Right renal pelvis (tissue), 4 donors: ENCODE data around the gene SUPT5H. TPM values are rescaled to one million over a fixed set of nuclear protein-coding genes. Genes with fewer than 3 reads are reported as not detected.

Experiments
- DNase-seq, 4 donors: peaks; one replicate each; pipeline ENCODE4 v3.0.0-alpha.2; 2013; ENCODE audit warnings: low read depth in 4 of 4, low spot score in 3 of 4, missing footprints in 1 of 4
- polyA plus RNA-seq, 4 donors: library from polyadenylated mRNA; unstranded; fragments of 120-200 nt; gene quantifications; one replicate each; pipeline ENCODE4 v1.2.1, GENCODE V29; 2013; ENCODE audit not compliant: insufficient read length in 4 of 4

SUPT5H gene
- polyA plus RNA-seq, 4 donors, result 124 to 139 (median 138) TPM

DNA sequence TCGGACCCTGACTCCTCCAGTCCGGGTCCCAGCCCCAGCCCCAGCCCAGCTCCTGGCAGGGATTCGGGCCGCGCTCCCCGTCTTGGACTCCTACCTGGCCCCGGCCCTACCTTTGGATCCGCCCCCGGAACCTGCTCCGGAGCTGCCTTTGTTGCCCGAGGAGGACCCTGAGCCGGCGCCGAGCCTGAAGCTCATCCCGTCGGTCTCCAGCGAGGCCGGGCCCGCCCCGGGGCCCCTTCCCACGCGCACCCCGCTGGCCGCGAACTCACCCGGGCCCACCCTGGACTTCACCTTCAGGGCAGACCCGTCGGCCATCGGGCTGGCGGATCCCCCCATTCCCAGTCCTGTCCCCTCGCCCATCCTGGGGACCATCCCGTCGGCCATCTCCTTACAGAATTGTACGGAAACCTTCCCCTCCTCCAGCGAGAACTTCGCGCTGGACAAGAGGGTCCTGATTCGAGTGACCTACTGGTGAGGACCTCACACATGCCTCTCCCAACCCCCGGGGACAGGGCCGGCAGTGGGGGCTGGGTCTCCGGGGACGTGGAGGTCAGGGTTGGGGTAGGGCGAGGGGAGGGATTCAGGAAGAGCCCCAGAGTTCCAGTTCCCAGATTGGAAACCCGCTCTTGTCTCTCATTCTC lies 70.3 kb downstream of the SUPT5H start:
- DNase-seq, result no peak

DNA sequence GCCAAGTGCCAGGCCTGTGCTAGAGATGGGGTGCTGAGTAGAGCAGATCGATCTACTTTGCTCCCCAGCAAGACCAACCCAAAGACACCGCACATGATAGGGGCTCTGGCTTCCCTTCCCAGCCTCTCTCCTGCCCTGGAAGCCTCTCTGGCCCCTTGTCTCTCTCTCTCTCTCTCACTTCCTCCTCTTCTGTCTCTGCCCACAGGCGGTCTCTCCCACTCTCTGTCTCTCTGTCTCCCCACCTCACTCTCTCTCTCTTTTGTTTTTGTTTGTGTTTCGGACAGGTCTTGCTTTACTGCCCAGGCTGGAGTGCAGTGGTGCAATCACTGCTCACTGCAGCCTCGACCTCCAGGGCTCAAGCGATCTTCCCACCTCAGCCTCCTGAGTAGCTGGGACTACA lies 70.9 kb downstream of the SUPT5H start:
- DNase-seq, result no peak

- DNase-seq, result no peak
These were observed 72.0 kb downstream of the SUPT5H start for GRCh38 chr19:39517432-39517831.

DNA sequence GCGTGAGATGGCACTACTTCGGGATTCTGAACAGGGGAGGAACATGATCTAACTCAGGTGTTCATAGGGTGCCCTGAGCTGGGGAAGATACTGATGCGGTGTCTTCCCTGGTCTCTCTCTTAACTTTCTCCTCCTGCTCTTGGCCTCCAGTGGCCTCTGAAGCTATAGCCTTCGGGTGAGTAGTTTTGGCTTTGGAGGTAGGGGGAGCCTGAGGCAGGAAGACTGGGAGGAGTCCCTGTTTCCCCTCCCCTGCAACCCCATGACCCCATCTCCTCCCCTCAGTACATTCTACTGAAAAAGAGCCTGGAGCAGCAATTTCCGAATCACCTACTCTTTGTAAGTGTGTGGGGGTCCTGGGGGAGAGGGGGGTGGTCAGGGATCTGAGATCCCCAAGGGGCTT lies 73.1 kb downstream of the SUPT5H start:
- no peak for DNase-seq

- DNase-seq, result no peak
These were observed 73.6 kb downstream of the SUPT5H start for GRCh38 chr19:39518975-39519374.

GRCh38 chr19:39520541-39521484 lies 75.4 kb downstream of the SUPT5H start:
- DNase-seq, result no peak

DNA sequence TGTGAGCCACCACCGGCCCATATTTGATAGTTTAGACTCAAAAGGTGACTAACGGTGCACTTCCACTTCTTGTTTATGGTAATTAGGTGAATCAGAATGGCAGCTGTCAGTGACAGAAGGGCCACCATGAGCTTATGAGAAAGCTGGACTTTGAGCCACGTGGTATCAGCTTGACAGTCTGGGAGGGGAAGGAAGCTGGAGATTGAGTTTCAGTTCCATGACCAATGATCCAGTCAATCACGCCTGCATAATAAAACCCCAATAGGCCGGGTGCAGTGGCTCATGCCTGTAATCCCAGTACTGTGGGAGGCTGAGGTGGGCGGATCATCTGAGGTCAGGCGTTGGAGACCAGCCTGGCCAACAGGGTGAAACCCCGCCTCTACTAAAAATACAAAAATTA lies 79.1 kb downstream of the SUPT5H start:
- DNase-seq, result no peak

DNA sequence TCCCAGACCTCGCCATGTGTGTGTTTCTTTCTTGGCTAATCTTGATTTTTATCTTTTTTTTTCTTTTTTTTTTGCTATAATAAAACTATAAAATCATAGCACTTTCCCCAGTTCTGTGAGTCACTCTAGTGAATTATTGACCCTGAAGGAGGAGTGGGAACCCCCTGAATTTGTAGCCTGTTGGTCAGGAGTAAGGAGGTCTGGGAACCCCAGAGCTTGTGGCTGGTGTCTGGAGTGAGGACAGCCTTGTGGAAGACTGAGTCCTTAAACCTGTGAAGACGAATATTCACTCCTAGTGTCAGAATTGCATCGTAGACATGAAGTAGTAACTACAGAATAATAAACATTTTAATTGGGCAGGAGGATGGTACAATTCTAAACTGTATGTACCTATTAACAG lies 79.8 kb downstream of the SUPT5H start:
- no peak for DNase-seq

Other genes starting within 250 kb of the SUPT5H start
- 1 to 10 TPM in 3 of 4 donors, under 1 TPM in 1; 0.93 to 4.7 (median 1.6) TPM for gene NCCRP1, start 248.6 kb upstream of the SUPT5H start, polyA plus RNA-seq
- not detected for gene SYCN, start 241.3 kb upstream of the SUPT5H start, polyA plus RNA-seq
- gene IFNL3, start 200.6 kb upstream of the SUPT5H start, polyA plus RNA-seq, result under 1 TPM in 1 of 4 donors, not detected in 3; 0.10 TPM
- gene IFNL4, start 196.7 kb upstream of the SUPT5H start, polyA plus RNA-seq, result under 1 TPM in 2 of 4 donors, not detected in 2; 0.14 to 0.17 TPM
- not detected for gene IFNL2, start 177.2 kb upstream of the SUPT5H start, polyA plus RNA-seq
- not detected for gene IFNL1, start 149.2 kb upstream of the SUPT5H start, polyA plus RNA-seq
- gene LRFN1, start 124.7 kb upstream of the SUPT5H start, polyA plus RNA-seq, result 1 to 10 TPM; 1.4 to 2.5 (median 1.7) TPM
- gene GMFG, start 109.5 kb upstream of the SUPT5H start, polyA plus RNA-seq, result 10 to 100 TPM; 24.6 to 29.2 (median 25.3) TPM
- gene SAMD4B, start 103.2 kb upstream of the SUPT5H start, polyA plus RNA-seq, result 100 to 1,000 TPM; 106 to 136 (median 107) TPM
- 10 to 100 TPM; 66.5 to 70.6 (median 68.6) TPM for gene PAF1, start 54.5 kb upstream of the SUPT5H start, polyA plus RNA-seq
- 10 to 100 TPM; 41.5 to 48.2 (median 43.1) TPM for gene MED29, start 54.2 kb upstream of the SUPT5H start, polyA plus RNA-seq
- gene ZFP36, start 38.7 kb upstream of the SUPT5H start, polyA plus RNA-seq, result 10 to 100 TPM; 20.3 to 59.1 (median 38.2) TPM
- gene PLEKHG2, start 32.9 kb upstream of the SUPT5H start, polyA plus RNA-seq, result 10 to 100 TPM; 62.9 to 89.6 (median 84.1) TPM
- gene RPS16, start 9.6 kb upstream of the SUPT5H start, polyA plus RNA-seq, result 1,000 to 10,000 TPM; 1,088 to 1,343 (median 1,270) TPM
- 10 to 100 TPM; 69.7 to 81.3 (median 73.9) TPM for gene TIMM50, start 35.3 kb downstream of the SUPT5H start, polyA plus RNA-seq
- under 1 TPM; 0.48 to 0.78 (median 0.65) TPM for gene DLL3, start 53.4 kb downstream of the SUPT5H start, polyA plus RNA-seq
- 1 to 10 TPM; 4.0 to 8.3 (median 6.2) TPM for gene SELENOV, start 69.6 kb downstream of the SUPT5H start, polyA plus RNA-seq
- gene EID2B, start 87.3 kb downstream of the SUPT5H start, polyA plus RNA-seq, result 1 to 10 TPM; 3.7 to 5.1 (median 4.3) TPM
- 10 to 100 TPM; 20.7 to 25.4 (median 22.6) TPM for gene EID2, start 94.6 kb downstream of the SUPT5H start, polyA plus RNA-seq
- gene LGALS13, start 156.9 kb downstream of the SUPT5H start, polyA plus RNA-seq, result not detected
- gene LGALS16, start 210.3 kb downstream of the SUPT5H start, polyA plus RNA-seq, result not detected